Measurements from ENCODE around the gene M1AP. TPM values are rescaled to one million over a fixed set of nuclear protein-coding genes. Genes with fewer than 3 reads are reported as not detected.

Gene M1AP
- total RNA-seq, 1 donor from 2014 or later: 0.24 TPM

DNA sequence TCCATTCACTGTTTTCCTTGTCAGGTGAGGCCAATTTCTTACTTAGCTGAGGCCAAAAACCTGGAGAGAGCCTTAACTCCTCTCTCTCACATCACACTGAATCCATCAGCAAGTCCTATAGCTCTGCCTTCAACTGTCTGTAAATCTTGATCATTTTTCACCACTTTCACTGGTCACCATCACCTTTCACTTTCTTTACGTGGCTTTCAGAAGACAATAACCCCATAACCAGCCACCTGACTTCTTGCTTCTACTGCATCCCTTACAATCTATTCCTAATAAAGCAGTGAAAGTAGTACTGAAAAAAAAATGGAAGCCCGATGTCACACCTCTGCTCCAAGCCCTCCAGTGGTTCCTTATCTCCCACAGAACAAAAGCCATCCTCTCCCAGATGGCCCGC, 102.1 kb downstream of the M1AP start:
- no peak for TF ChIP-seq CTCF (conservative IDR thresholded peaks at IDR 0.05)
- Mint-ChIP-seq H3K9me3 (no peaks in the 10 kb centered on the region), H3K4me1 (ENCODE audit: unreplicated experiment) (peaks cover 12% of the 10 kb centered on the region), H3K27ac (no peak overlapping the region), H3K4me3 (no peak overlapping the region), H3K36me3 (no peaks in the 10 kb centered on the region), H3K27me3 (peaks cover 11% of the 10 kb centered on the region)
- no peak for DNase-seq (ENCODE audit: extremely low spot score, unreplicated experiment)

- Mint-ChIP-seq H3K4me3 (no peak overlapping the region), H3K27ac (no peak overlapping the region), H3K27me3 (peaks cover 10% of the 10 kb centered on the region), H3K9me3 (no peaks in the 10 kb centered on the region), H3K36me3 (no peaks in the 10 kb centered on the region), H3K4me1 (ENCODE audit: unreplicated experiment) (peaks cover 11% of the 10 kb centered on the region)
- DNase-seq (ENCODE audit: extremely low spot score, unreplicated experiment): no peak
- TF ChIP-seq CTCF (conservative IDR thresholded peaks at IDR 0.05): no peak
Measured at GRCh38 chr2:74544634-74545033, 103.5 kb downstream of the M1AP start.

DNA sequence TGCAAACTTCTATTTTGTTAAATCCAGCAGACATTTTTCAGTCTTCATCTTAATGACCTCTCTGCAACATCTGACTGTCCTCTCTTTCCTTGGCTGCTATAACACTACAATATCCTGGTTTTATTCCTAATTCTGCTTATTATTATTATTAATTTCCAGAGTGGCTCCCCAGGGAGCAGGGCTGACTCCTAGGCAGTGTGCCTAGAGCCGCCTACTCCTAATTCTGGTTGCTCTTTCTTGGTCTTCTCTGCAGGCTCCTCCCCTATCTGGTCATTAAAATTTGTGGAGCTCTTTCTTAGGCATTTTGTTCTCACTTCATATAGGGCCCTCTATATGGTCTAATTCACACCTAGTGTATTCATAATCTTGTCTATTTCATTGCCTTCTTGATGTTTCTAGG, 105.2 kb downstream of the M1AP start:
- peaks cover 2% of the 10 kb centered on the region for H3K27me3 Mint-ChIP-seq
- no peak for DNase-seq (ENCODE audit: extremely low spot score, unreplicated experiment)
- H3K9me3 Mint-ChIP-seq: no peaks in the 10 kb centered on the region
- no peak for TF ChIP-seq CTCF (conservative IDR thresholded peaks at IDR 0.05)
- H3K4me1 Mint-ChIP-seq (ENCODE audit: unreplicated experiment): peaks cover 2% of the 10 kb centered on the region
- H3K4me3 Mint-ChIP-seq: no peak overlapping the region
- H3K27ac Mint-ChIP-seq: no peak overlapping the region
- no peaks in the 10 kb centered on the region for H3K36me3 Mint-ChIP-seq

- no peaks in the 10 kb centered on the region for H3K27me3 Mint-ChIP-seq
- H3K4me3 Mint-ChIP-seq: no peak overlapping the region
- H3K27ac Mint-ChIP-seq: no peak overlapping the region
- H3K36me3 Mint-ChIP-seq: no peaks in the 10 kb centered on the region
- no peaks in the 10 kb centered on the region for H3K9me3 Mint-ChIP-seq
- no peak for DNase-seq (ENCODE audit: extremely low spot score, unreplicated experiment)
- no peaks in the 10 kb centered on the region for H3K4me1 Mint-ChIP-seq (ENCODE audit: unreplicated experiment)
- no peak for TF ChIP-seq CTCF (conservative IDR thresholded peaks at IDR 0.05)
Measured at GRCh38 chr2:74540291-74540690, 107.8 kb downstream of the M1AP start.

GRCh38 chr2:74538881-74539339, 109.2 kb downstream of the M1AP start:
- TF ChIP-seq CTCF (conservative IDR thresholded peaks at IDR 0.05): no peak
- Mint-ChIP-seq H3K36me3 (no peaks in the 10 kb centered on the region), H3K9me3 (no peaks in the 10 kb centered on the region), H3K4me1 (ENCODE audit: unreplicated experiment) (no peaks in the 10 kb centered on the region), H3K27ac (no peak overlapping the region), H3K4me3 (no peak overlapping the region), H3K27me3 (no peaks in the 10 kb centered on the region)
- no peak for DNase-seq (ENCODE audit: extremely low spot score, unreplicated experiment)

GRCh38 chr2:74537140-74537539, 111.0 kb downstream of the M1AP start:
- Mint-ChIP-seq H3K27me3 (no peaks in the 10 kb centered on the region), H3K27ac (no peak overlapping the region), H3K4me1 (ENCODE audit: unreplicated experiment) (peaks cover 2% of the 10 kb centered on the region), H3K36me3 (peaks cover 3% of the 10 kb centered on the region), H3K4me3 (no peak overlapping the region), H3K9me3 (no peaks in the 10 kb centered on the region)
- TF ChIP-seq CTCF (conservative IDR thresholded peaks at IDR 0.05): no peak
- DNase-seq (ENCODE audit: extremely low spot score, unreplicated experiment): no peak
